IMR-90 (cell line): ENCODE results near the gene LOXL4. TPM values are rescaled to one million over a fixed set of nuclear protein-coding genes. Genes with fewer than 3 reads are reported as not detected.

Source experiments
- ATAC-seq: fragments of 200-7000 bp; cut with Tn5 transposase; 2 replicates; pipeline ENCODE4 v1.9.1; 2020; ENCODE audit warnings: low read depth, mild to moderate bottlenecking, moderate library complexity
- BruUV-seq: library from RNA; stranded (reverse); fragments of 400-500 nt; replicated peaks from 2 replicates; lab custom pipeline; 2021; lab: Mats Ljungman, UMichigan
- CTCF ChIA-PET: fragments of 300-600 bp; formaldehyde crosslinking; extraction: SDS; loops from one replicate; lab custom pipeline; 2021; ENCODE audit warnings: antibody characterized with exemption; lab: Yijun Ruan, JAX
- POLR2A ChIA-PET: fragments of 300-600 bp; sonication (Branson Sonifier 250); formaldehyde crosslinking; loops from one replicate; lab custom pipeline; 2022; ENCODE audit warnings: antibody characterized with exemption; ENCODE audit not compliant: unreplicated experiment; lab: Charles Lee
- DNase-seq: peaks from one replicate; pipeline ENCODE4 v3.0.0; 2013
- H2AFZ ChIP-seq: replicated peaks from 2 replicates; pipeline ENCODE3; 2013; ENCODE audit warnings: low read length, mild to moderate bottlenecking; ENCODE audit not compliant: poor library complexity
- H2AK5ac ChIP-seq: 2 replicates; pipeline ENCODE4 v1.6.1; 2013; ENCODE audit warnings: low read depth, low read length, inconsistent platforms
- H2AK9ac ChIP-seq: replicated peaks from 2 replicates; pipeline ENCODE3; 2013; ENCODE audit warnings: mild to moderate bottlenecking, low read depth, low read length, moderate library complexity; ENCODE audit not compliant: poor library complexity
- H2BK120ac ChIP-seq: 2 replicates; pipeline ENCODE4 v1.6.1; 2013; ENCODE audit warnings: low read depth, low read length, inconsistent platforms
- H2BK15ac ChIP-seq: 3 replicates; pipeline ENCODE4 v1.6.1; 2013; ENCODE audit warnings: low read depth, low read length, inconsistent platforms
- H2BK20ac ChIP-seq: 2 replicates; pipeline ENCODE4 v1.6.1; 2013; ENCODE audit warnings: low read depth, mild to moderate bottlenecking, inconsistent platforms, low read length, moderate library complexity
- H2BK5ac ChIP-seq: 2 replicates; pipeline ENCODE4 v1.6.1; 2013; ENCODE audit warnings: mild to moderate bottlenecking, low read depth, low read length, inconsistent platforms; ENCODE audit not compliant: poor library complexity, severe bottlenecking
- H3K14ac ChIP-seq: replicated peaks from 2 replicates; pipeline ENCODE4 v1.6.1; 2013; ENCODE audit warnings: low read depth, low read length, inconsistent platforms
- H3K18ac ChIP-seq: 2 replicates; pipeline ENCODE4 v1.6.1; 2013; ENCODE audit warnings: low read depth, low read length, control low read depth
- H3K23ac ChIP-seq: 2 replicates; pipeline ENCODE4 v1.6.1; 2013; ENCODE audit warnings: low read depth, low read length, inconsistent platforms
- H3K27ac ChIP-seq: 2 replicates; pipeline ENCODE4 v1.5.1; 2013; ENCODE audit warnings: mild to moderate bottlenecking, control low read depth, low read length; ENCODE audit not compliant: insufficient read depth
- H3K27me3 ChIP-seq: 2 replicates; pipeline ENCODE4 v1.6.1; 2013; ENCODE audit warnings: low read length; ENCODE audit not compliant: control insufficient read depth, insufficient read depth
- H3K36me3 ChIP-seq: 2 replicates; pipeline ENCODE4 v1.6.1; 2013; ENCODE audit warnings: low read length, mixed read lengths; ENCODE audit not compliant: control insufficient read depth, insufficient read depth
- H3K4ac ChIP-seq: 2 replicates; pipeline ENCODE4 v1.6.1; 2013; ENCODE audit warnings: low read depth, low read length, inconsistent platforms
- H3K4me1 ChIP-seq: 2 replicates; pipeline ENCODE4 v1.6.1; 2013; ENCODE audit warnings: low read length, mixed read lengths; ENCODE audit not compliant: control insufficient read depth, insufficient read depth
- H3K4me2 ChIP-seq: 2 replicates; pipeline ENCODE4 v1.6.1; 2013; ENCODE audit warnings: low read depth, mild to moderate bottlenecking, control low read depth, low read length, moderate library complexity
- H3K4me3 ChIP-seq: 2 replicates; pipeline ENCODE4 v1.5.1; 2013; ENCODE audit warnings: low read depth, mild to moderate bottlenecking, control low read depth, low read length, moderate library complexity; ENCODE audit not compliant: insufficient read depth
- H3K56ac ChIP-seq: 2 replicates; pipeline ENCODE4 v1.6.1; 2013; ENCODE audit warnings: low read length, inconsistent platforms; ENCODE audit not compliant: insufficient read depth; ENCODE audit errors: extremely low read depth
- H3K79me1 ChIP-seq, 2 experiments: 2 replicates each; pipeline ENCODE4 v1.6.1; 2013; ENCODE audit warnings: low read length in 2 of 2, inconsistent platforms in 1 of 2, low read depth in 1 of 2
- H3K9ac ChIP-seq: 2 replicates; pipeline ENCODE4 v1.6.1; 2013; ENCODE audit warnings: low read depth, low read length, control low read depth
- H3K9me1 ChIP-seq: 2 replicates; pipeline ENCODE4 v1.6.1; 2013; ENCODE audit warnings: low read length, inconsistent platforms; ENCODE audit not compliant: insufficient read depth
- H3K9me3 ChIP-seq: 2 replicates; pipeline ENCODE4 v1.6.1; 2013; ENCODE audit warnings: low read length; ENCODE audit not compliant: control insufficient read depth, insufficient read depth
- H4K20me1 ChIP-seq: 2 replicates; pipeline ENCODE4 v1.6.1; 2013; ENCODE audit warnings: low read length, inconsistent platforms; ENCODE audit not compliant: insufficient read depth
- H4K5ac ChIP-seq: 2 replicates; pipeline ENCODE4 v1.6.1; 2013; ENCODE audit warnings: mild to moderate bottlenecking, low read depth, low read length, control low read depth
- H4K8ac ChIP-seq, 2 experiments: 2 replicates each; pipeline ENCODE4 v1.6.1; 2013; ENCODE audit warnings: low read depth in 2 of 2, low read length in 2 of 2, control low read depth in 1 of 2, inconsistent platforms in 1 of 2
- H4K91ac ChIP-seq: 2 replicates; pipeline ENCODE4 v1.6.1; 2013; ENCODE audit warnings: low read depth, low read length, inconsistent platforms; ENCODE audit not compliant: insufficient read depth
- FOS ChIP-seq: fragments of 150-350 bp; IDR thresholded peaks from 2 replicates; pipeline ENCODE4 v1.6.1; 2016; ENCODE audit warnings: low read depth, low read length
- NFE2L2 ChIP-seq: fragments of 150-350 bp; IDR thresholded peaks from 2 replicates; pipeline ENCODE4 v1.6.1; 2016; ENCODE audit warnings: low read depth, mild to moderate bottlenecking, low read length
- RCOR1 ChIP-seq: IDR thresholded peaks from 2 replicates; pipeline ENCODE4 v1.6.1; 2012; ENCODE audit warnings: mild to moderate bottlenecking, low read length, improper control_type of control experiment; ENCODE audit not compliant: insufficient replicate concordance
- WGBS, 2 experiments: methylation state at CpG; one replicate each; pipeline versions ENCODE4 v1.1.5 to v1.1.7; 2013; ENCODE audit warnings: missing lambda C conversion rate in 2 of 2; ENCODE audit not compliant: insufficient read length in 1 of 2; ENCODE audit errors: extremely low coverage in 2 of 2; 5-methylcytosine and 5-hydroxymethylcytosine counted together
- dilution Hi-C: fragments of 300-500 bp; cut with HindIII; formaldehyde crosslinking; loops from one replicate; pipeline ENCODE4 v1.14.3; 2018; ENCODE audit warnings: low sequenced_read_pairs; ENCODE audit not compliant: unreplicated experiment
- in situ Hi-C: fragments of 300-500 bp; cut with MboI; formaldehyde crosslinking; loops from 3 replicates; pipeline ENCODE4 v1.14.3; 2019; ENCODE audit warnings: low sequenced_read_pairs, inconsistent platforms, mixed read lengths
- intact Hi-C: fragments of 100-400 bp; cut with micrococcal nuclease; formaldehyde crosslinking; loops from 2 replicates; pipeline ENCODE4 v1.10.0; 2022
- polyA plus RNA-seq, 3 experiments: library from polyadenylated mRNA; depleted of rRNA; stranded (reverse); fragments of >200 nt; gene quantifications; 2 replicates each; pipeline ENCODE4 v1.2.3, GENCODE V29; 2012; ENCODE audit warnings: low replicate concordance in 1 of 3
- total RNA-seq: library from RNA; depleted of rRNA; stranded (reverse); fragments of >200 nt; gene quantifications from 2 replicates; pipeline ENCODE4 v1.2.3, GENCODE V29; 2012
- TF ChIP-seq, protein P1 (sequence below): conservative IDR thresholded peaks from 2 replicates; pipeline ENCODE4 v1.5.1; 2012; ENCODE audit warnings: mild to moderate bottlenecking, low read depth, low read length, improper control_type of control experiment

The LOXL4 gene
- total and polyA plus RNA-seq, 2 of the 4 experiments (the other 2 are of a cell fraction) = 20.8 to 26.7 TPM

- no peak overlapping the region for H3K14ac ChIP-seq
- TF ChIP-seq RCOR1 (no peak), NFE2L2 (no peak), FOS (no peak)
- TF ChIP-seq, protein P1, sequence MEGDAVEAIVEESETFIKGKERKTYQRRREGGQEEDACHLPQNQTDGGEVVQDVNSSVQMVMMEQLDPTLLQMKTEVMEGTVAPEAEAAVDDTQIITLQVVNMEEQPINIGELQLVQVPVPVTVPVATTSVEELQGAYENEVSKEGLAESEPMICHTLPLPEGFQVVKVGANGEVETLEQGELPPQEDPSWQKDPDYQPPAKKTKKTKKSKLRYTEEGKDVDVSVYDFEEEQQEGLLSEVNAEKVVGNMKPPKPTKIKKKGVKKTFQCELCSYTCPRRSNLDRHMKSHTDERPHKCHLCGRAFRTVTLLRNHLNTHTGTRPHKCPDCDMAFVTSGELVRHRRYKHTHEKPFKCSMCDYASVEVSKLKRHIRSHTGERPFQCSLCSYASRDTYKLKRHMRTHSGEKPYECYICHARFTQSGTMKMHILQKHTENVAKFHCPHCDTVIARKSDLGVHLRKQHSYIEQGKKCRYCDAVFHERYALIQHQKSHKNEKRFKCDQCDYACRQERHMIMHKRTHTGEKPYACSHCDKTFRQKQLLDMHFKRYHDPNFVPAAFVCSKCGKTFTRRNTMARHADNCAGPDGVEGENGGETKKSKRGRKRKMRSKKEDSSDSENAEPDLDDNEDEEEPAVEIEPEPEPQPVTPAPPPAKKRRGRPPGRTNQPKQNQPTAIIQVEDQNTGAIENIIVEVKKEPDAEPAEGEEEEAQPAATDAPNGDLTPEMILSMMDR = no peak
- ATAC-seq (no peak), DNase-seq (no peak)
- in situ Hi-C loops = no loop called here
- H3K4ac ChIP-seq = no peak overlapping the region
- H2AK9ac ChIP-seq = no peak overlapping the region
- H3K79me1 ChIP-seq = no peaks in the 10 kb centered on the region
- no peak overlapping the region for H3K9ac ChIP-seq
- no peaks in the 10 kb centered on the region; the same call in 1 of the 2 replicates for H3K9me1 ChIP-seq
- no peaks in the 10 kb centered on the region for H4K20me1 ChIP-seq
- no peak overlapping the region for H4K8ac ChIP-seq
- ChIA-PET POLR2A (no interaction called here), CTCF (no interaction called here)
- dilution Hi-C loops = no loop called here
- no peak overlapping the region for H3K27ac ChIP-seq
- no TSS peak for BruUV-seq
- intact Hi-C loops = no loop called here
- H2BK20ac ChIP-seq = no peak overlapping the region
- no peak overlapping the region for H4K91ac ChIP-seq
- H2AK5ac ChIP-seq = no peak overlapping the region
- peaks cover 53% of the 10 kb centered on the region for H3K27me3 ChIP-seq
- no peaks in the 10 kb centered on the region for H3K4me1 ChIP-seq
- no peak overlapping the region for H2BK5ac ChIP-seq
- no peak overlapping the region for H3K4me3 ChIP-seq
- H2BK120ac ChIP-seq = no peak overlapping the region
- H2BK15ac ChIP-seq = no peak overlapping the region
- H3K4me2 ChIP-seq = no peak overlapping the region
- no peak overlapping the region for H3K18ac ChIP-seq
- no peak overlapping the region for H4K5ac ChIP-seq
- no peaks in the 10 kb centered on the region for H3K9me3 ChIP-seq
- H3K23ac ChIP-seq = no peak overlapping the region
- no peak overlapping the region for H3K56ac ChIP-seq
- no CpG with 5 or more reads among the region's 5 CpGs for WGBS, 2 experiments
- H3K36me3 ChIP-seq = no peaks in the 10 kb centered on the region
- no peak overlapping the region for H2AFZ ChIP-seq
Measured at GRCh38 chr10:98287321-98287720, 19.3 kb upstream of the LOXL4 start.
